Skeletal muscle tissue (tissue), 4 donors: ENCODE results near the gene TPBG. TPM values are rescaled to one million over a fixed set of nuclear protein-coding genes. Genes with fewer than 3 reads are reported as not detected.

Source experiments
- H3K27ac ChIP-seq: one replicate; pipeline ENCODE4 v1.7.0; 2013; ENCODE audit warnings: mild to moderate bottlenecking, low read depth, low read length, inconsistent platforms
- H3K27me3 ChIP-seq, 3 donors: one replicate each; pipeline ENCODE4 v1.7.0; 2013; ENCODE audit warnings: low read length in 3 of 3; ENCODE audit not compliant: control insufficient read depth in 3 of 3, insufficient read depth in 3 of 3
- H3K36me3 ChIP-seq, 3 donors: one replicate each; pipeline ENCODE4 v1.7.0; 2013; ENCODE audit warnings: low read length in 3 of 3; ENCODE audit not compliant: control insufficient read depth in 3 of 3, insufficient read depth in 3 of 3
- H3K4me1 ChIP-seq, 3 donors: one replicate each; pipeline ENCODE4 v1.7.0; 2013; ENCODE audit warnings: low read length in 3 of 3, mild to moderate bottlenecking in 3 of 3; ENCODE audit not compliant: control insufficient read depth in 3 of 3, insufficient read depth in 3 of 3
- H3K4me3 ChIP-seq, 3 donors: one replicate each; pipeline ENCODE4 v1.7.0; 2013; ENCODE audit warnings: low read length in 3 of 3
- H3K9ac ChIP-seq, 3 donors: one replicate each; pipeline ENCODE4 v1.7.0; 2013; ENCODE audit warnings: low read length in 3 of 3, mild to moderate bottlenecking in 3 of 3, moderate library complexity in 2 of 3, low read depth in 1 of 3
- H3K9me3 ChIP-seq, 3 donors: one replicate each; pipeline ENCODE4 v1.7.0; 2013; ENCODE audit warnings: low read length in 3 of 3; ENCODE audit not compliant: control insufficient read depth in 3 of 3
- total RNA-seq: library from RNA; depleted of rRNA; stranded (reverse); fragments of >200 nt; gene quantifications from one replicate; pipeline ENCODE4 v1.2.3, GENCODE V29; 2014
- donor health status: Osteomylitis.

Gene TPBG
- total RNA-seq, 1 donor from 2014 or later, result 6.3 TPM

DNA sequence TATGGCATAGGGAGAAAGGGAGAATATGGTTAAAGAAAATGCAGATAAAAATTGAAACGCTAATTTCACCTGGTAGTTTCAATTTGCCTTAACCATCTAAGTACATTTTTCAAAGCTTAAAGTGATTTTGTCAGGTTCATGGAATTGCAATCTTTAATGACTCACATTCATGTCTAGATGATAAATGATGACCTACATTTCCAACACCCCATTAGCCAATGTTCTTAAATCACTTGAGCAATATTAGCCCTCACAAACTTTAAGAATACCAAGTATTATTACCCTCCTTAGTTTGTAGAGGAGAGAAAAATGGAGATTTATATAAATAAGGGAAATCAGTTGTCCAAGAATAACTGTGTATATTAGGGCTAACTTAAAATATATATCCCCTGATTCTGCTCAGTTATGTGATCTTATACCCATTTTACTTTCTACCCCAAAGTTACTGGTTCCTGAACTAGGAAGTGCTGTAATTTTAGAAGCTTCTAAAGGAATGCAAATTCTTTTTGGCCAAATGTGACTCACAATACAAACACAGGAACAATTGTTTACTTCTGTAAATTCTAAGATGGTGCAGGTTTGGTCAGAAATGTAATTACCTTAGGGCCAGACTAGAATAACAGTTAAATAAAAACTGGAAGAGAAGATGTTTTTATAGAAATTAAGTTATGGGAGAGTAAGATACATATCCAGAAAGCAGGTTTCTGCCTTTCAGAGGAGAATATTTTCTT is 34.5 kb downstream of the TPBG start:
- H3K9ac ChIP-seq, result no peak overlapping the region
- no peaks in the 10 kb centered on the region for H3K36me3 ChIP-seq
- no peak overlapping the region for H3K4me3 ChIP-seq
- H3K4me1 ChIP-seq, result no peaks in the 10 kb centered on the region
- no peaks in the 10 kb centered on the region for H3K9me3 ChIP-seq
- H3K27ac ChIP-seq, result no peak overlapping the region
- H3K27me3 ChIP-seq, result no peaks in the 10 kb centered on the region

DNA sequence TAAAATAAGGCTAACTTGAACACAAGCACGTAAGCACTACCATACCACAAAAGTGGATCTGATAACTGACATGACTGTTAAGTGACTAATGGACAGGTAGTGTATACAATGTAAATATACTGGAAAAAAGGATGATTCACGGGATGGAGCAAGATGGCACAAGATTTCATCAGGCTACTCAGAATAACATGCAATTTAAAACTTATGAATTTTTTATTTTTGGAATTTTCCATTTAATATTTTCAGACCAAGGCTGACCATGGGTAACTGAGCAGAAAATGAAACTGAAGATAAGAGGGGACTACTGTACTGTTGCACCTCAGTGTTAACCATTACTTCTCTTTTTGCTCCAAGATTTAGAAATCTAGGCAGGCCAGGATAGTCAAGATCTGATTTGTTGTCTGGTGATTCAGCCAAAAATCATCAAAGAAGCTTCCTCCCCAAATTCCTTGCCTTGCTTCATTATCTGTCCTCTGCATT is 45.4 kb downstream of the TPBG start:
- no peaks in the 10 kb centered on the region for H3K36me3 ChIP-seq
- no peak overlapping the region for H3K27ac ChIP-seq
- no peak overlapping the region for H3K4me3 ChIP-seq
- no peak overlapping the region for H3K9ac ChIP-seq
- no peaks in the 10 kb centered on the region for H3K4me1 ChIP-seq
- H3K27me3 ChIP-seq, result no peaks in the 10 kb centered on the region
- no peaks in the 10 kb centered on the region for H3K9me3 ChIP-seq

DNA sequence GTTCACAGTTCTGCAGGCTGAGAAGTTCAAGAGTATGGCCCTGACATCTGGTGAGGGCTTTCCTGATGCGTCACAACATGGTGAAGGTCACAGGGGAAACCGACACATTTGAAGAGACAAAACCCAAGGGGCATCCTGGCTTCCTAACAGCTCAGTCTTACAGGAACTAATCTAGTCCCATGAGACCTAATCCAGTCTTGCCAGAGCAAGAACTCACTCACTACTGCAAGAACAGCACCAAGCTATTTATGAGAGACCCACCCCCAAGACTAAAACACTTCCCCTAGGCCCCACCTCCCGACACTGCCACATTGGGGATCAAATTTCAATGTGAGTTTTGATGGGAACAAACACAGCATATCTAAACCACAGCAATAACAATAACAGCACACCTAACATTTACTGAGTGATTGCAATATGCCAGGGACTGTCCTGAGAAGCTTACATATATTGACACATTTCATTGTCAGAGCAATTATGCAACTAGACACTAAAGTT is 46.6 kb downstream of the TPBG start:
- no peaks in the 10 kb centered on the region for H3K27me3 ChIP-seq
- H3K9ac ChIP-seq, result no peak overlapping the region
- no peaks in the 10 kb centered on the region for H3K9me3 ChIP-seq
- H3K4me3 ChIP-seq, result no peak overlapping the region
- H3K36me3 ChIP-seq, result no peaks in the 10 kb centered on the region
- H3K4me1 ChIP-seq, result no peaks in the 10 kb centered on the region
- no peak overlapping the region for H3K27ac ChIP-seq

DNA sequence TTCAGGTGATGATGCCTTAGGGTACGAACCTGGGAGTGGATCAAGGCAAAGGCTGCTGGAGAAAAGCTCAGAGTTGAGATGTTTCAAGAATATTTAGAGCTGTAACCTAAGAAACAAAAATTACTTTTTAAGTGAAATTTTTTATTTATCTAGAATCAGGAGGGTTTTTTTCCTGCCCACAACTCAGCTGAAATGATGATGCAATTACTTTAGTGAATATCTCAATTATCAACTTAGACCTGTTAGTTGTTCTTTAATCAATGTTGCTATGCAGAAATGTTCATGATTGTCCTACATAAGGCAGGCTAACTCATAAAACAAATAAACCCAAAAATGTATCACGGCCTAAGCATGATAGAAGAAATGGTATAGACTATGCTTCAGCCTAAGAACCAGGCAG is 50.3 kb downstream of the TPBG start:
- H3K4me3 ChIP-seq, result no peak overlapping the region
- H3K9me3 ChIP-seq, result no peaks in the 10 kb centered on the region
- no peak overlapping the region for H3K27ac ChIP-seq
- H3K27me3 ChIP-seq, result no peaks in the 10 kb centered on the region
- no peak overlapping the region for H3K9ac ChIP-seq
- H3K36me3 ChIP-seq, result no peaks in the 10 kb centered on the region
- no peaks in the 10 kb centered on the region for H3K4me1 ChIP-seq

DNA sequence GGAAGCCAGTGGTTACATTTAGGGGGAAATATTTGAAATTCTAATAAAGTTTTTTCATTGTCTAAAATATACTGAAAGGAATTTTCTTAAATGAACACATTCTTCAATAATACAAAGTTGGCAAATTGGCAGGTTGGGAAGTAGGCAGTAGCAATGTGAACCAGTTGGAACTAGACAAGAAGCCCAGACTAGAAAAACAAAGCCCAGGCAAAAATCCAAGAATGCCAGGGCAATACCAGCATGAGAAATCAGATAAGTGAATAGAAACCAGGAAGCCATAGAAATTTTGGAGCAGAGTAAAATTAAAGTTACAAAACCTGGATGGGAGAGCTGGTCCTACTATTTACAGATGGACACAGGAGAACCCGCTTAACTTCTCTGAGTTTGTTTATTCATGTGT is 52.2 kb downstream of the TPBG start:
- no peaks in the 10 kb centered on the region for H3K9me3 ChIP-seq
- no peak overlapping the region for H3K9ac ChIP-seq
- no peaks in the 10 kb centered on the region for H3K27me3 ChIP-seq
- no peak overlapping the region for H3K4me3 ChIP-seq
- H3K27ac ChIP-seq, result no peak overlapping the region
- H3K4me1 ChIP-seq, result no peaks in the 10 kb centered on the region
- no peaks in the 10 kb centered on the region for H3K36me3 ChIP-seq

DNA sequence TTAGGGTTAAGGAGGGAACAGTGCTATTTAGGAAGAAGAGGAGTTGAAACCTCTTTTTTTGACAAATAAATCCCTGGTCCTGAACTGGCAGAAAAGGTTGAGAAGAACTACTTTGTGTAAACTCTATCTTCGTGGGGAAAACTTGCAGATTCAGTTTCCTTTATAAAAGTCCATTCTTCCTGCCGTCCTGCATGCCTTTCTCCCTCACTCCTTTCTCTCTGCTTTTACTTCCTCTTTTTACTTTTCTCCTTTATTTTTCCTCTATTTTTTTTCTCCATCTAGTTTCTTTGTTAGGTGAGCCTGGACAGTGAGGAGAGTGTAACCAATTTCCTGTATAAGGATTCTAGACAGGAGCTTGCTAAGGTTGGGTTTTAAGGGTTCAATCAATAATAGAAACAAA is 52.7 kb downstream of the TPBG start:
- Histone ChIP-seq H3K27ac (no peak overlapping the region), H3K9me3 (no peaks in the 10 kb centered on the region), H3K4me3 (no peak overlapping the region), H3K27me3 (no peaks in the 10 kb centered on the region), H3K4me1 (no peaks in the 10 kb centered on the region), H3K36me3 (no peaks in the 10 kb centered on the region), H3K9ac (no peak overlapping the region)

Other genes with a start within 250 kb of the TPBG start
- 50.1 TPM for gene IBTK, start 116.1 kb upstream of the TPBG start, total RNA-seq